NCI-H526 treated with DMSO at 0.1 percent for 48 hours (cell line): ENCODE measurements around the gene RASGRP2.
A peak's percentile ranks its signal among the peaks of the same experiment; 100 is the strongest.

Experiments
- DNase-seq: peaks from one replicate; lab custom pipeline; 2025; lab: John Stamatoyannopoulos, UW

RASGRP2 gene

DNA sequence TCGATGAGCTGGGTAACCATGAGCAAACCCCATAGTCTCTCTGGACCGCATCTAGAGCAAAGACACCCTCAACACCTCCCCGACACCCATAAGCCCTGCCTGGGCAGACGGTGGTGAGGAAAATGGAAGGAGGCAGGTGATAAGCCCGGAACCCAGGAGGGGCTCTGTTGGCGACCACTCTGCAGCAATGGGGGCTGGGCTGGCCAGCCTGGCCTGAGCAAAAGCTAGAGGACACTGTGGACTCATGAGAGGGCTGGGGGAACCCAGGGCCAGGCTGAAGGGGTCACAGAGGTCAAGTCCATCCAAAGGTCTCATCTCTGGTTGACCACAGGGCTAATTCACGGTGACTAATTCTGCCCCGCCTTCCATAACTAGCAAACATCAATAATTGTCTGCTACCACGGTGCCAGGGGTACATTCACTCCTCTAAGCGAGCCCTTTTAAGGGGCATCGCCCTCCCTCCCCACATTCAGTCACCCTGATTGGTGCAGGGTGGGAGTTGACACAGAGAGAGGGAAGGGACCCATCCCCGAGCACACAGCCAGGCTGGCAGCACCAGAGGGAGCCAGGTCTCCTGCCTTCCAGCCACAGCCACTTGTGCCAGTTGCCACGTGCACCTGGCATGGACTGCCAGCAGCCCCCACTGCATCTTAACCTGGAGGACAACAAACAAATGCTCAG, 11.9 kb upstream of the RASGRP2 start:
- DNase-seq = no peak

DNA sequence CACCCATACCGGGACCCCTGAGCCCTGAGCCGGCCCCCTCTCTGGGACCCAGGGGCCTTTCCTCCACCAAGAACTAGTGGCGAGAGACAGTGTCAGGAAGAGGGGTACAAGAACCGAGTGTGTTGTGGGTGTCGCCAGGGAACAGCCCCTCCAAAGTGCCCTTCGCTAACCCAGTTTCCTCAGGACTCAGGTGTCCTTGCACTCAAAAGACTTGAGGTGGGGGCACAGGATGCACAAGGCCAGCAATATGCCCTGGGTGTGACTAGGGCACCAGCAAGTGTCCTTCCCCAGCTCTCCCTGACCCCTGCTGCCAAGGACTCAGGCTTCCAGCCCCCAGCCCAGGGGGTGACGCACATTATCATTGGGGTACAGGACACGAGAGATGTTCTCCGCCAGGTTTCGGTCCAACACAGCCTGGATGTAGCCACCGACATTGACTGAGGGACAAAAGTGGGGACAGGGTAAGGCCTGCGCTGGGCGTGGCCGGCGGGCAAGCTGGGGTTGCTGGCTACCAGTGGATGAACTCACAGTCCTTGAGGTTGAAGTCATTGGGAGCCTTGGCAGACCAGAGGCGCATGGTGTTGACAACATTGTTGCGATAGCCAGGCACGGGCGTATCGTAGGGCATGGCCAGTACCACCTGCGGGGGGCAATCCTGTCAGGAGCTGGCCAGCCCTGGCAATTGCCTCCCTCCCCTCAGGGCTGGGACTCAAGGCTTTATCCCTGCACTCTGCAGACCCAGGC, 11.1 kb upstream of the RASGRP2 start:
- DNase-seq = no peak

DNA sequence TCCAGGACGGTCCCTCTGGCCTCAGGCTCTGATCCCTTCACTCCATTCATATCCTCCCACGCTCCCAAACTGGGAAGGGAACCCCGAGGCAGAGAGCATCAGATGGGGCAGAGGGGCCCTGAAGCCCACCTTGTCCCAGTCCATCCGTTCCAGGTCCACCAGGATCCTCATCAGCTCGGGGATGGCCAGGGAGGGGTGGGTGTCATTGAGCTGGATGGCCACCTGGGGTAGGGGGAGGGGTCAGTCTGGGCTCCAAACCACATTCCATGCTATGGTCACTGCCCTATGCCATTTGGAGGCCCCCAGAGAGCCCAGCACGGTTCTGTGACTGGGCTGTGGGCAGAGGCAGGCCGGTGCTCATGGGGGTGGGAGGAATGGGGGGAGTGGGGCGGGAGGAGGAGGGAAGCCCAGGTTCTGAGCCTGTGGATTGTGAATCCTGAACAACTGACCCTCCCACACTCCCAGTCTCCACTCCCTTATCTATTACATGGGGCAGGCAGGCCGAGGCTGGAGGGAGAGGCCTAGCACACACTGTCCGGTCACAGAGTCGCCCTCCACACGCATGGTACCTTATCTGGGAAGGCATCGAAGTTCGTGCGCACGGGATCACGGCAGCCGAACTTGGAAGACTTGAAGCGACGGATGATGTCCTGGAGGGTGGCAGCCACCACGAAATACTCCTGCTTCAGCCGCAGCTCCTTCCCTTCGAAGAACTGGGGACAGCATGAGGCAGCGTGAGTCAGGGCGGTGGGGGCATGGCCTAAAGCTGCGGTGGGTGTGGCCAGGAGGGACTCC, 10.4 kb upstream of the RASGRP2 start:
- no peak for DNase-seq

DNA sequence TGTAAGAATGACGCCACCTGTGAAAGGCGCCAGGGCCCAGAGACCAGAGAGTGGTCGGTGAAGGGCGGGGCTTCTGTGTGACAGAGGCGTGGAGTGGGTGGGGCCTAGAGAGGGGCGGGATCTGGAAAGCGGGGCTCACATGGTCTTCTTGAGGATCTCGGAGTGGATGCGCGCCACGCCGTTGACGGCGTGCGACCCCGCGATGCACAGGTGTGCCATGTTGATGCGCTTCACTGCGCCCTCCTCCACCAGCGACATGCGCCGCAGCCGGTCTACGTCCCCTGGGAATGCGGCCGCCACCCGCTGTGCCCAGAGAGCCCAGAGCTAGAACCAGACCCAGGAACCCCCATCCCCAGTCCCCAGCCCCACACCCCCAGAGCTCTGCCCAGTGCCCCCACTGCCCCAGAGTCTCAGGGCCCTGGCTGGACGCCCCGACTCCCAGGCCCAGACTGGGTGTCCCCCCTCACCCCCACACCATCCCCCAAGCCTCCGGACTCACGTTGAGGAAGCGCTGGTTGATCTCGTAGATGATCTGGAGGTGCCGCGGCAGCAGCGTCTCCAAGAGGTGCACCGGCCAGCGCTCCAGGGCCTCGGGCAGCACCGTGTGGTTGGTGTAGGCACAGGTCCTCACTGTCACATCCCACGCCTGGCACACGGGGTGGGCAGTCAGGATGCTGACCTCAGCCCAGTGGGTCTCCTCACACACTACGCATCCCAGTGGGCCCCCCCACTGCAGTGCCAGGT, 9.6 kb upstream of the RASGRP2 start:
- DNase-seq = no peak

DNA sequence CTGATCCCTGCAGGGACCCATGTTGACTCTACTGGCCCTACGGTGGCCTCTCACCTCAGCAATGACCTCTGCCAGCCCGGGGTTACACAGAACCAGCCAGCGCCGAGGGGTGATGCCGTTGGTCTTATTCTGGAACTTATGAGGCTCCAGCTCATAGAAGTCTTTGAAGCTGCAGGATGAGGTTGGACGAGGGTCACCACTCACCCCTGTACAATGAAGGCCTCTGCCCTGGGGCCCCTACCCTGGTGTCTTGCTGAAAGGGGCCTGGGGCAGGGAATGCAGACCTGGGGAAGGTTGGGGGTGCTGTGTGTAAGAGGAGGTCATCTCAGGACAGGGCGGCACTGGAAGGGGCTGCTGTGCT, 9.1 kb upstream of the RASGRP2 start:
- DNase-seq = no peak

DNA sequence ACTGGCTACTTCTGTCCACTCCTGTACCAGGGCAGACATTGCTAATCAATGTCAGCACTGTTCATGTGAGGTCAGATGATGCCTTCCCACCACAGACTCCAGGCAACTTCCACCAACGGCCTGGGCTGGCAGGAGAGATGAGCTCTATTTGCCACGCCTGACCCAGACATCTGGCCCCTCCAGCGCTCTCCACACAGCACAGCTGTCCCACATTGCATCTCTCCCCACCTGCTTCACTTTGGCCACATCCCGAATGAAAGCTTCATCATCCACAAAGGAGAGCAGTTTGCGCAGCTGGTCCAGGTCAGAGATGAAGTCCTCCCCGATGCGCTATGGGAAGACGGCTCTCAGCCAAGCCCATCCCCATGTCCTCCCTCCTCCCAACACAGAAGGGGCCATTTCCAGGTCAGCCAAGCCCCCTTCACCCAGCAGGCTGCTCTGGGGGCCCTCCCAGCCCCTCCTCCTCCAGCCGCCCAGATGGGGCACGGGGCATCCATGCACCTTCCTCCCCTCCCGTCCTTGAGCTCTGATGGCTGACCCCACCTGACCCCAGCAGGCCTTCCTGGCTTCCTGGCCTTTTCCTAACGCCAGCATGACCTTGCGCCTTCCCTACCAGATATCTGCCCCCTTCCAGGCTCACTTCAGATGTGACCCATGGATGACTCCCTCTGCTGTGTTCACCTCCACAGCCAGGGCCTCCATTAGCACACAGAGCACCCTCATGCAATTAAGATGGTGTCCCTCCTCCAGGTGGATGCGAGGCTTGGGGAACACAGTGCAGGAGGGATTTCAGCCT, 8.4 kb upstream of the RASGRP2 start:
- DNase-seq = peak; percentile 19

DNA sequence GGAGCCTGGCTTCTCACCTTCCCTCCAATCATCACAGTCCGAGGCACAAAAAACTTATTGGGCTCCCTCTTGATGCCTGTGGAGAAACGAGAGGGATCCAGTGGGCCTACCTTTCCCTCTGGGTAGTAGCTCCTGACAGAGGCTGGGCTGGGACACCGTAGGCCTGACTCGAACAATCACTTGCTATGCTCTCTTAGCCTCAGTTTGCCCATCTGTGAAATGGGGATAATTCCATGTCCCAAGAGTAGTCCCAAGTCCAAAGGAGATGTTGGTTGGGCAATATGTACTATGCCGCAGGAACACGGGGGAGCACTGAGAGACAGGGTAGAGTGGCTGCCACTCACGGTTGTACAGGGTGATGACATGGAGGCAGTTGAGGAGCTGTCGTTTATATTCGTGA, 7.6 kb upstream of the RASGRP2 start:
- DNase-seq = no peak

DNA sequence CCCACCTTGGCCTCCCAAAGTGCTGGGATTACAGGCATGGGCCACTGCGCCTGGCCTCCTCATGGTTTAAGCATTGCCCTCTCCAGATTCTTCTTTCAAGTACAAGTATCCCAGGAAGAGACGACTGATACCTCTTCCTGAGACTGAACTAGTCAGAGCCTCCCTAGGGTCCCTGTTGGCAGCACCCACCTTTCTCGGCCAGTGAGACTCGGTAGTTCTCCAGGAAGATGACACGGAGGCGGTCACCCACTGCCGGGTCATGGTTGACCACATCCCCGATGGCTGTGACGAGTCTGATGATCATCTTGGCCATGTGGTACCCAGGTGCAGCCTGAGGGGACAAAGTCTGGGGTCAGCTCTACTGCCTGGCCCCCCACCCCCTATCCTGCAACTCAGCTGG, 7.2 kb upstream of the RASGRP2 start:
- no peak for DNase-seq

DNA sequence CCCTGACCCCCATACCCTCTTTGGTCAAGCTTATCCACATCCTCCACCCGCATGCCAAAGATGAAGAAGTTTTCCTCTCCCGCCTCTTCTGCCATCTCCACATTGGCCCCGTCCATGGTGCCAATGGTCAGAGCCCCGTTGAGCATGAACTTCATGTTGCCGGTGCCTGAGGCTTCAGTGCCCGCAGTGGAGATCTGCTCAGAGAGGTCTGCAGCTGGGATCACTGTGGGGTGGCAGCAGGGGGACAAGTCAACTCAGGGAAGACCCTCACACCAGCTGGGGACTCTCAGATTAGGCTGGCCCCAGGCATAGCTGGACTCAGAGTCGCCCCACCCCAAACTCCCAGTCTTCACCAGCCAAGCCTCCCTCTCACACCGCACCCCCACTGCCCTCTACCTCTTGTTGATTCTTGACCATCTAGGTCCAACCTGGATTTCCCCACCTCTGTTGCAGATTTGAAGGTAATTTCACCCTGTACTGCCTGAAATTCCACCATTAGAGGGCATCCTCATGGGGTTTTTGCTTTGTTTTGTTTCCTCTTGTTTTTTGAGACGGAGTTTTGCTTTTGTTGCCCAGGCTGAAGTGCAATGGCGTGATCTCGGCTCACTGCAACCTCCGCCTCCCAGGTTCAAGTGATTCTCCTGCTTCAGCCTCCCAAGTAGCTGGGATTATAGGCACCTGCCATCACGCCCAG, 6.6 kb upstream of the RASGRP2 start:
- no peak for DNase-seq

DNA sequence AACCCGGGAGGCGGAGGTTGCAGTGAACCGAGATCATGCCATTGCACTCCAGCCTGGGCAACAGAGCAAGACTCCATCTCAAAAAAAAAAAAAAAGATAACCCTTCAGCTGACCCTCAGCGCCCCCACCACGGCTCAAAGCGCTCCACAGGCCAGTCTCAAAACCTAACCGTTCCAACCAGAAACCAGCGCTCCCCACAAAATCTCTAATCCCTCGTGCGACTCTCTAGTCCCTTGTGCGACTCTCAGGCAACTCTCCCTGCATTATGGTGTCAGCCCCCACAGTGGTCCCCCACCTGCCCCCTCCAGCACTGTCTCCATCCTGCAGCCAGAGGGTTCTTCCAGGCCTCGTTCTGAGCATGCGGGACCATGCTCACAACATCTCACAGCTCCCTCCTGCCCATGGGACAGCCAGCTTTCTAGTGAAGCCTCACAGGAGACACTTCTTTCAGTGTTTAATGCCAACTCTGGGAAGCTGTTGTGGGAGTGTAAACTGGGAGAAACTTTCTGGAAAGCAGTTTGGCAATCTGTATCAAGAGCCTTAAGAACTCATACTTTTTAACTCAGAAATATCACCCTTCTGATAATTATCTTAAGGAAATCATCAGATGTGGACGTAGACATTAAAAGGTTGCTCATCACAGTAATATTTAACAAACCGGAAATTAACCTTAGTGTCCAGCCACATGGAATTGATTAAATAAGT, 4.2 kb upstream of the RASGRP2 start:
- no peak for DNase-seq

DNA sequence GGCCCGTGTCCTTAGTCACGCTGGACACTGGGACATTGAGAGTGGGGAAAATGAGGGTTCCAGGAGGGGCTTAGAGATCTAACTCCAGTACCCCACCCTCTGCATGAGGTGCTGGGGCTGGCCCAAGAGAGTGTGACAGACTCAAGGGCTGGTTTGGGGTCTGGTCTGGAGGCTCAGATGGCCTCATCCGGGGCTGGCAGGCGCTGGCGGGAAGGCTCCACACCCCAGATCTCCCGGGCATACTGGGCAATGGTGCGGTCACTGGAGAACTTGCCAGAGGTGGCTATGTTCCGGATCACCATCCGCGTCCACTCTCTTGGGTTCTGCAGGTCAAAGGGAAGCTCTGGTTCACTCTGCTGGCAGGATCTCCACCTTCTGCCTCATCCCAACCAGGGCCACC, 2.5 kb upstream of the RASGRP2 start:
- no peak for DNase-seq

DNA sequence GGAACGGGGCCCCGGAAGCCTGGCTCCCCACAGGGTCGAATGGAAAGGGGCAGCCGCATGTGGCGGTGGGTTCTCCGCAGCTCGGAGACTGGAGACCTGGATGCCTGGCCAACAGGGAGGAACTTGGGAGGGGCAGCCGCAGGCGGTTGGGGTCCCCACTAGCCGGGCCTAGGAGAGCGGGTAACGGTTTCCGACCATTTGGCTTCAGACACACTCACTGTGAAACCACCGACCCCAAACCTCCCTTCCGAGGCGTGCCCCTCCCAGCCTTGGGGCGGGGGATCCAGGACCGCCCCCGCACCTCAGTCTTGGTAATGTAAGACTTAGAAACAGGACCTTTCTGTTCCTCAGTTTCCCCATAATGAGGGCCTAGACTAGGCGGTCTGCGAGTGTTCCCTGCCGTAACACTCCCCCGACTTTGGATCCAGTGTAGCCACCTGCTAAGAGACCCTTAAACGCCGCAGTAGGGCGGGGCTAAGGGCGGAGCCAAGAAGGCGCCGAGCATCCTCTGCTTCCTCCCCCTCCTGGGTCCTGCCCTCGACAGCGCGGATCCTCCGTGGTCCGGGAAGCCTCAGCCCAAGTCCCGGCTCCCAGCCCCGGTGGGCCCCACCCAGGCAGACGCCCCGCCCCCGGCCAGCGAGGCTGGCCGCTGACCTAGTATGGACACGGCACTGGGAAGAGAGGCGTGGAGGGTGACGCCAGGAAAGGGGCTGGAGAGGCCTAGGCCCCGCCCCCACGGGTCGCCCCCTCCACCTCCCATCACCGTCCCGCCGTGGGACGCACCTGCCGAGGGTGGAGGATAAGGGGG, 1.8 kb upstream of the RASGRP2 start:
- DNase-seq = no peak

DNA sequence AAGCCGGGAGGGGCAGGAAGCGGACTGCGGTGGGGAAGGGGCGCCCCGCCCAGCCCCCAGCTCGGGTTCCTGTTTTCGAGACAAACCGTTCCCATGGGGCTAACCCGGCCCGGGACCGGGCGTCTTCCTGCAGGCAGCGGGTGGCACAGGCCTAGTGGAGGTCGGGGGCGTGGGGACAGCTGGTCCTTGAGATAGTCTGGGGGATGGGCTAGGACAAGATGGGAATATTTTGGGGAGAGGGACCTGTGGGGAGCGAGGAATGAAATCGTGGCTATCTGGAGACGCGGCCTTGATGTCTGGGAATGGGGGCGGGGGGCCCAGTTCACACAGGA, 1.2 kb upstream of the RASGRP2 start:
- no peak for DNase-seq

DNA sequence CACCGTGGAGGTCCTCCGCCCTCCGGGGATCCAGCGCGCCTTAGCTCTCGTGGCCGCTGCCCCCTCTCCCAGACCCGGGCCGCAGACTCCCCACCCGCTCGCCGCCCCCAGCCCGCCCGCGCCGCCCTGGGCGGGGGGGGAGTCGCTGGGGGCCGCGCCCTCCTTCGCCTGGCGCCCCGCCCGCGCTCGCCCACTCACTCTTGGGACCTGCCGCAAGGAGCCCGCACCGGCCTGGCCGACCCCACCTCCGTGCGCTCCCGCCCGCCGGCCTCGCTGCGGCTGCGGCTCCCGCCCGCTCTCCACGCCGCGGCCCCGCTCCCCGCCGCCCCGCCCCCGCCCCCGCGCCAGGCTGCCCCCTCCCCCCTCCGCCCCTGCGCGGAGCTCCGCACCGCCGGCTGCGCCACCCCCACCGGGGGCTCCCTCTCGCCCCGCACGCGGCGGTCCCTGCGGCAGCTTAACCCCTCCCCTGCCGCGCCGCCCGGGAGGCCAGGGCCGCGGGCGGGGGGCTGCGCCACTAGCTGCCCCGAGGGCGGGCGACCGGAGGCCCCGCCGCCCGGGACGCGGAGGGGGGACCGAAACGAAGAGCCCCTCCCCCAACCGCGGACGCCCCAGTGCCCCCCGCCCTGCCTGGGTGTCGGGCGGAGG, 724 bp upstream of the RASGRP2 start:
- DNase-seq = no peak

DNA sequence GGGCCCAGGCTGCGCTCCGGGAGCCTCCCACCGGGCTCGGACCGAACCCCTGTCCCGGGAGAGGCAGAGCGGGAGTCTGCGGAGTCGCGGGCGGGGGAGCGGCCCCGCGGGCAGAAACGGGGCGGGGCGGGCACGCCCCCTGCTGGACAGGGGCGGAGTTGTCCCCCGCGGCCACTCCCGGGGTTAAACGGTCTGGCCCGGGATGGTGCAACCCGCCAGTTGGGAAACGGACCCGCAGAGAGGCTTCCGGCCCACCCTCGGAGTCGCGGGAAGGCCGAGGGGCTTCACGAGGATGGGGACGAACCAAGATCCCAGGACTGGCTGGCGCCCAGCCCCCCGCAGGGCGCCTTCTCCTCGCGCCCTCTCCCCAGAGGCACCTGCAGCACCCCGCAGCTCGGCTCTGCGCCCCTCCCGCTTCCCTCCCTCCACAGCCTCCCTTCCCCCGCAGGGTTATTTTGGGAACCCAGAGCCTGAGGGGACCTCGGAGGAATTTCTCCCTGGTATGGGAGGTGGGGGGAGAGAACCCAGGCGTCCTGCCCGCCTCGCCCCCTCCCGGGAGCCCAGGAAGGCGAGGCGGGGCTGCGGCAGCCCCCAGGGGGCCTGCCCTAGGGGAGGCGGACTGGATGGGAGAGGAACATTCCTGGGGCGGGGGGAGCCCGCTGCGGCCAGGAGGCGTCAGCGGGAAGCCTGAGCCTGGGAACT, 902 bp downstream of the RASGRP2 start:
- DNase-seq = no peak

DNA sequence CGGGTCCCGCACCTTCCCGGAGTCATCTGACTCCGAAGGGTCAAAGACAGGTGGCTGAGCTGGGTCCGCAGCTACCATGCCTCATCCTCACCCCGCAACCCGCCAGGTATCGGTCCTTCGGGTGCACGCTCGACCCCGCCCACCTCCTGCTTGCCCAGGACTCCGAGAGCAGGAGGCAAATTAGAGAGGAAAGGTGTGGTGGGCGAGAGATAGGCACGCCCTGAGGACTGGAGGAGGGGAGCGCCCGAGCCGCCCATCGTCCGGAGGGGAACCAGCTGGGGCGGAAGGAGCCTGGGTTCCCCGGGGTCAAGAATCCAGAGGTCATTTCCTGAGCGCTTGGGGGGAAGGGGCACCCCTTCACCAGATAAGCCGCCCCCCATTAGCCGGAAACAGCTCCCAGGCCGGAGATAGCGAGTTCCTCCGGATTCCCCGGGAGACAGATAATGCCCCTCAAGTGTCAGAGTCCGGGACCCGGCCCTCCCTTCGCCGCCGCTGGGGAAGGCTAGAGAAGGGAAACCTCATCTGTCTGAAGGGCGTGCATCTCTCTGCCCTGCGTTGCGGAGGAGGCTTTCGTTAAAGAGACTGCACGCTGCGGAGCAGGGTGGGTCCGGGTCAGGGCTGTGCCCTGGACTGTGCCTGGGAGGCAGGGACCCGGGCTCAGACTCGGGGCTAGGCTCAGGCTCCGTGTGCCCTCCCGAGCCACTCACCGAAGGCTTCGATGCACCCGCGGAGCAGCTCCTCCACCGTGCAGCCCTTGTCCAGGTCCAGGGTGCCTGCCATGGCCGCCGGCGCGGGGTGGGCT, 1.7 kb downstream of the RASGRP2 start:
- DNase-seq = no peak

DNA sequence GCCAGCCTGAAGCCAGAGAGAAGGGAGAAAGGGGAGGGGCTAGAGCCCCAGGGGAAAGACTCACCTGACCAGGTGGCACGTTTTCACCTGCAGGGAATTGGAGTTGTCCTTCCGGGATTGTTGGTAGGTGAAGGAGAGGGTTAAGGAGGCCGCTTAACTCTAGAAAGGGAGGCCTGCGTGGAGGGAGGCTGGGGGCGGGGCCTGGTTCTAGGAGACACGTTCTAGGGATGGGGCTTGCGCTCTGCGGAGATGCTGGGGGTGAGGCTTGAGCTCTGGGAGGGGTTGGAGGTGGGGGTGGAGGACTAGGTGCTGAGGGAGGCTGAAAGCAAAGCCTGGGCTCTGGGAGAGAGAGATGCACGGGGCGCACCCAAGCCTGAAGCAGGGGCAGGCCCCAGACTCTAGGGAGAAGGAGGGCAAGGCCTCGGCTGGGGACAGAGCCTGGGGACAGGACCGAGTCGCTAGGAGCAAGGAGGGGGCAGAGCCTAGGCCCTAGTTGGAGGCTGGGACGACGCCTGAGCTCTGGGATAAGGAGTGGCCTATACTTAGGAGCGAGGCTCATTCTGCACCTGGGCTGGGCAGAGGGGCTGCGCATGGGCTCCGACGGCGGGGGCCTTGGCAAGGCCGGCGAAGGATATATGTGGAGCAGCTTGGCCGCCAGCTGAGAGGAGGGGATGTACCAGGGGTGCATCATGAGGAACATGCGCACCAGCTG, 2.4 kb downstream of the RASGRP2 start:
- DNase-seq = no peak
